Ascending aorta (tissue), 2 donors: ENCODE measurements around the gene ADAM15. TPM values are rescaled to one million over a fixed set of nuclear protein-coding genes. Genes with fewer than 3 reads are reported as not detected.

Experiments
- DNase-seq, 2 donors: peaks; one replicate each; pipeline ENCODE4 v3.0.0-alpha.2; 2019; ENCODE audit warnings: low spot score in 2 of 2
- H3K27ac ChIP-seq, 2 donors: fragments of 200-600 bp; sonication (generic); one replicate each; pipeline ENCODE4 v1.5.1; 2016 to 2017; ENCODE audit warnings: mild to moderate bottlenecking in 1 of 2
- H3K27me3 ChIP-seq: fragments of 200-600 bp; sonication (generic); one replicate; pipeline ENCODE4 v1.5.1; 2017
- H3K36me3 ChIP-seq, 2 donors: fragments of 200-600 bp; sonication (generic); one replicate each; pipeline ENCODE4 v1.5.1; 2016
- H3K4me1 ChIP-seq, 2 donors: fragments of 200-600 bp; sonication (generic); one replicate each; pipeline ENCODE4 v1.5.1; 2016 to 2017; ENCODE audit warnings: mild to moderate bottlenecking in 1 of 2
- H3K4me3 ChIP-seq, 2 donors: fragments of 200-600 bp; sonication (generic); one replicate each; pipeline ENCODE4 v1.5.1; 2016 to 2017; ENCODE audit warnings: mild to moderate bottlenecking in 1 of 2
- H3K9me3 ChIP-seq, 2 donors: fragments of 200-600 bp; sonication (generic); one replicate each; pipeline ENCODE4 v1.5.1; 2016
- intact Hi-C: fragments of 100-400 bp; cut with DNase I; formaldehyde crosslinking; loops from one replicate; pipeline ENCODE4 v1.15.1; 2023
- total RNA-seq: library from RNA; depleted of rRNA; stranded (reverse); fragments of >200 nt; gene quantifications from one replicate; pipeline ENCODE4 v1.1.0, GENCODE V29; 2016
- TF ChIP-seq, protein P1 (sequence below), 3 experiments: fragments of 200-600 bp in 2 of 3; fragments of 450-650 bp in 1 of 3; sonication (generic) in 2 of 3; IDR thresholded peaks; one replicate each; pipeline ENCODE4 v1.5.1; 2016 to 2019; ENCODE audit warnings: antibody characterized with exemption in 3 of 3, mild to moderate bottlenecking in 1 of 3, moderate library complexity in 1 of 3

Gene ADAM15
- total RNA-seq, 1 donor from 2014 or later: 610 TPM

GRCh38 chr1:155011004-155011416 lies 40.1 kb upstream of the ADAM15 start:
- no peak overlapping the region for H3K4me3 ChIP-seq
- peaks cover 11 to 45% of the 10 kb centered on the region in 2 donors for H3K4me1 ChIP-seq
- intact Hi-C loops: no loop called here
- H3K27ac ChIP-seq: peak overlapping the region; percentile 42 to 75
- H3K9me3 ChIP-seq: no peaks in the 10 kb centered on the region
- peaks cover 13 to 22% of the 10 kb centered on the region in 2 donors for H3K36me3 ChIP-seq
- H3K27me3 ChIP-seq: no peaks in the 10 kb centered on the region
- TF ChIP-seq, protein P1, sequence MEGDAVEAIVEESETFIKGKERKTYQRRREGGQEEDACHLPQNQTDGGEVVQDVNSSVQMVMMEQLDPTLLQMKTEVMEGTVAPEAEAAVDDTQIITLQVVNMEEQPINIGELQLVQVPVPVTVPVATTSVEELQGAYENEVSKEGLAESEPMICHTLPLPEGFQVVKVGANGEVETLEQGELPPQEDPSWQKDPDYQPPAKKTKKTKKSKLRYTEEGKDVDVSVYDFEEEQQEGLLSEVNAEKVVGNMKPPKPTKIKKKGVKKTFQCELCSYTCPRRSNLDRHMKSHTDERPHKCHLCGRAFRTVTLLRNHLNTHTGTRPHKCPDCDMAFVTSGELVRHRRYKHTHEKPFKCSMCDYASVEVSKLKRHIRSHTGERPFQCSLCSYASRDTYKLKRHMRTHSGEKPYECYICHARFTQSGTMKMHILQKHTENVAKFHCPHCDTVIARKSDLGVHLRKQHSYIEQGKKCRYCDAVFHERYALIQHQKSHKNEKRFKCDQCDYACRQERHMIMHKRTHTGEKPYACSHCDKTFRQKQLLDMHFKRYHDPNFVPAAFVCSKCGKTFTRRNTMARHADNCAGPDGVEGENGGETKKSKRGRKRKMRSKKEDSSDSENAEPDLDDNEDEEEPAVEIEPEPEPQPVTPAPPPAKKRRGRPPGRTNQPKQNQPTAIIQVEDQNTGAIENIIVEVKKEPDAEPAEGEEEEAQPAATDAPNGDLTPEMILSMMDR (IDR thresholded peaks at IDR 0.05): no peak
- DNase-seq: no peak

DNA sequence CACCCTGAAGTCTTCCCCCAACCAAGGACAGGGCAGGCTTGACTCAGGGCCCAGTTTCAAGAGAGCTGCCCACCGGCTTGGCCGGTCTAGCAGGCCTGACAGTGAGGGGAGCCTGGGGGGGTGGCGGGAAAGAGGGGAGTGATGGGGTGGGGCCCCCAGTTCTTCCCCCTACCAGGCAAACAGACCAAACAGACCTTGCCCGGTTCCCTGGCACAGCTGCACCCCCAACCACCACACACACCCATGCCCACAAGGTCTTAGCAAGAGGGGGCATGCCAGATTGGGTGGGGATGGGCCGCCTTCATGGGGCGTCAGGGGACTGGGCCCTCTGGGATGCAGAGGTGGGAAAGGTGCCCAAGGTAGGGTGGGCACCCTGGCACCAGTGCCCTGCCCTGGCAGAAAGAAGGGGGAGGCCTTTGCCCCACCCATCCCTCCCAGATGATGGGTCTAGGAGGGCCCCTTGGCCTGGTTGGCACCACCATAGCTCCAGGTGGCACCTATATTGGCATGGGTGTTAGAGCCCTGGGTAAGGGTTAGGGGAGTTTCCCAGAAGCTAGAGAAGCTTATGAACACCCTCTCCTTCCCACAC lies 39.6 kb upstream of the ADAM15 start:
- Histone ChIP-seq H3K4me1 (peaks cover 6 to 40% of the 10 kb centered on the region in 2 donors), H3K4me3 (no peak overlapping the region), H3K9me3 (no peaks in the 10 kb centered on the region), H3K27me3 (no peaks in the 10 kb centered on the region), H3K36me3 (peaks cover 13 to 27% of the 10 kb centered on the region in 2 donors), H3K27ac (peak overlapping the region; percentile 42 to 75)
- no peak for DNase-seq
- intact Hi-C loops: no loop called here
- TF ChIP-seq, protein P1 (IDR thresholded peaks at IDR 0.05): no peak

- intact Hi-C loops: no loop called here
- H3K4me3 ChIP-seq: no peak overlapping the region
- DNase-seq: peak in 1 of 2 donors; percentile 86
These were observed 39.0 kb upstream of the ADAM15 start for GRCh38 chr1:155012026-155012546.

DNA sequence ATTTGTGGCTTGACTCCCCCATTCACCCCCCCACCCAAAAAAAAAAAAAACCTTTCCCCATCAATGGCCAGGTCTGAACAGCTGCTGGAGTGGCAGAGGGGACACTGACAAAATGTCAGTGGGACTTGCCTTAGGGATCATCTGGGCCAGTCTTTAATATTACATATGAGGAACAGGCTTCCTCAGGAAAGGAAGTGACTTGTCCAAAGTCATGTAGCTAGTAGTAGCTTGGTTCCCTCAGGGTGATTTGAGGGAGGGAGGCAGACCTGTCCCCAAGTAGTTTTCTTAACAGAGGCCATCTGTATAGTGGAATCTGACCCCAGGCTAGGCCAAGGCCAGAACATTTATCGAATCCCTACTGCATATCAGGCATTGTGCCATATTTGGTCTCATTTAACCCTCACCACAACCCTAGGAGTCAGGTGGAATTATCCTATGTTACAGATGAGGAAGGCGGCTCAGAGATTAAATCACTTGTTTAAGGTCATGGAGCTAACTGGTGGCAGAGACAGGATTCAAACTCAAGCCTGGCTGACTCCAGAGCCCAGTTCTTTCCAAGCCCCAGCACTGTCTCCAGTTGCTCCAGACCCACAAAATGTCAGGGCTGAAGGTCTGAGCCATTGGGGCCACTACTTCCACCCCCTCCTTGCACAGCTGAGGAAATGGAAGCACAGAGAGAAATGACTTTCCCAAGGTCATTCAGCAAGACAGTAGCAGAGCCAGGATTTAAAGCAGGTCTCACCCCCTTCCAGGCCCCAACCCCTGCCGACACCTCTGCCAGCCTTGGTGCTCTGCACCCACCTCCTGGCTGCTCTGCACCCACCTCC lies 38.1 kb upstream of the ADAM15 start:
- TF ChIP-seq, protein P1 (IDR thresholded peaks at IDR 0.05): no peak
- no peak for DNase-seq
- intact Hi-C loops: no loop called here
- Histone ChIP-seq H3K36me3 (peaks cover 13 to 28% of the 10 kb centered on the region in 2 donors), H3K27me3 (no peaks in the 10 kb centered on the region), H3K9me3 (no peaks in the 10 kb centered on the region), H3K4me3 (no peak overlapping the region), H3K4me1 (peaks cover 6 to 36% of the 10 kb centered on the region in 2 donors), H3K27ac (peak overlapping the region; percentile 7 to 75)

More at GRCh38 chr1:155012026-155012546, 39.0 kb upstream of the ADAM15 start:
- H3K27ac ChIP-seq: peak overlapping the region; percentile 42 to 75
- H3K36me3 ChIP-seq: peaks cover 13 to 28% of the 10 kb centered on the region in 2 donors
- H3K27me3 ChIP-seq: no peaks in the 10 kb centered on the region
- H3K9me3 ChIP-seq: no peaks in the 10 kb centered on the region
- TF ChIP-seq, protein P1 (IDR thresholded peaks at IDR 0.05): no peak
- H3K4me1 ChIP-seq: peaks cover 5 to 41% of the 10 kb centered on the region in 2 donors

GRCh38 chr1:155013632-155014031 lies 37.5 kb upstream of the ADAM15 start:
- H3K36me3 ChIP-seq: peaks cover 13 to 28% of the 10 kb centered on the region in 2 donors
- peaks cover 7 to 35% of the 10 kb centered on the region in 2 donors for H3K4me1 ChIP-seq
- peak overlapping the region in 1 of 2 donors; percentile 7 for H3K27ac ChIP-seq
- H3K4me3 ChIP-seq: no peak overlapping the region
- intact Hi-C loops: no loop called here
- no peaks in the 10 kb centered on the region for H3K9me3 ChIP-seq
- no peak for DNase-seq
- TF ChIP-seq, protein P1 (IDR thresholded peaks at IDR 0.05): no peak
- H3K27me3 ChIP-seq: no peaks in the 10 kb centered on the region
